GM12878 (cell line): ENCODE results near the gene ANXA11. TPM values are rescaled to one million over a fixed set of nuclear protein-coding genes. Genes with fewer than 3 reads are reported as not detected.

Experiments
- ATF7 ChIP-seq: fragments of 450-650 bp; IDR thresholded peaks from 2 replicates; pipeline ENCODE4 v1.6.1; 2016; ENCODE audit warnings: low read depth, mild to moderate bottlenecking
- CEBPZ ChIP-seq: fragments of 150-350 bp; IDR thresholded peaks from 2 replicates; pipeline ENCODE4 v1.6.1; 2016; ENCODE audit warnings: low read depth, low read length
- ESRRA ChIP-seq: IDR thresholded peaks from 2 replicates; pipeline ENCODE4 v1.6.1; 2012; ENCODE audit warnings: mild to moderate bottlenecking, low read length, improper control_type of control experiment
- IKZF1 ChIP-seq: fragments of 450-650 bp; conservative IDR thresholded peaks from 2 replicates; pipeline ENCODE4 v1.6.1; 2017; ENCODE audit warnings: antibody characterized with exemption, mild to moderate bottlenecking
- NFXL1 ChIP-seq: fragments of 450-650 bp; IDR thresholded peaks from 2 replicates; pipeline ENCODE4 v1.6.1; 2017; ENCODE audit warnings: antibody characterized with exemption, mild to moderate bottlenecking, borderline replicate concordance
- NKRF ChIP-seq: fragments of 450-650 bp; conservative IDR thresholded peaks from 2 replicates; pipeline ENCODE4 v1.6.1; 2017; ENCODE audit warnings: mild to moderate bottlenecking, moderate library complexity
- NR2C2 ChIP-seq: IDR thresholded peaks from 2 replicates; pipeline ENCODE4 v1.6.1; 2011; ENCODE audit warnings: borderline replicate concordance, low read depth; ENCODE audit not compliant: control insufficient read depth, insufficient read length
- PKNOX1 ChIP-seq: fragments of 450-650 bp; IDR thresholded peaks from 2 replicates; pipeline ENCODE4 v1.6.1; 2016; ENCODE audit warnings: mild to moderate bottlenecking
- RB1 ChIP-seq: fragments of 450-650 bp; formaldehyde crosslinking; IDR thresholded peaks from 2 replicates; pipeline ENCODE4 v1.6.1; 2017; ENCODE audit warnings: mild to moderate bottlenecking, borderline replicate concordance
- SMAD1 ChIP-seq: fragments of 450-650 bp; IDR thresholded peaks from 2 replicates; pipeline ENCODE4 v1.6.1; 2018; ENCODE audit warnings: mild to moderate bottlenecking, low read depth; ENCODE audit not compliant: partially characterized antibody
- SPI1 ChIP-seq: IDR thresholded peaks from 2 replicates; pipeline ENCODE4 v1.6.1; 2011; ENCODE audit warnings: low read depth, mild to moderate bottlenecking, low read length, moderate library complexity, borderline replicate concordance; ENCODE audit not compliant: insufficient read depth
- STAT3 ChIP-seq: IDR thresholded peaks from 2 replicates; pipeline ENCODE4 v1.6.1; 2011; ENCODE audit warnings: low read depth, low read length, improper control_type of control experiment
- TBL1XR1 ChIP-seq: IDR thresholded peaks from 2 replicates; pipeline ENCODE4 v1.6.1; 2012; ENCODE audit warnings: low read depth, low read length, improper control_type of control experiment
- ZBTB33 ChIP-seq: fragments of 450-650 bp; IDR thresholded peaks from 2 replicates; pipeline ENCODE4 v1.6.1; 2017; ENCODE audit warnings: mild to moderate bottlenecking
- polyA plus RNA-seq, 11 experiments: library from polyadenylated mRNA; depleted of rRNA in 4 of 11; unstranded in 6 of 11; stranded (reverse) in 5 of 11; fragments of >200 nt; fragmentation: Nextera tagmentation in 4 of 11; fragmentation: Illumina TruSeq in 1 of 11; extraction: Ambion mirVana in 4 of 11; extraction: Trizol in 1 of 11; gene quantifications; 1 replicate in 1 of 11; 2 replicates in 10 of 11; pipeline versions ENCODE4 v1.2.1 to v1.2.3, GENCODE V29; 2011 to 2016; ENCODE audit warnings: inconsistent platforms in 2 of 11, missing spikeins in 2 of 11, low read depth in 1 of 11
- total RNA-seq, 4 experiments: library from RNA; depleted of rRNA in 3 of 4; stranded (reverse); fragments of >200 nt in 3 of 4; fragmentation: Illumina TruSeq in 1 of 4; extraction: Trizol in 1 of 4; gene quantifications; 2 replicates each; pipeline versions ENCODE4 v1.2.1 to v1.2.3, GENCODE V29; 2013 to 2021
- TF ChIP-seq, protein P1 (sequence below): fragments of 450-650 bp; IDR thresholded peaks from 2 replicates; pipeline ENCODE4 v1.6.1; 2016; ENCODE audit warnings: mild to moderate bottlenecking, moderate library complexity, borderline replicate concordance

The ANXA11 gene
- total and polyA plus RNA-seq, 10 of the 15 experiments (the other 5 are each of a cell fraction or from before 2014, with no cell fraction given): 25.0 to 129 (median 72.2) TPM

DNA sequence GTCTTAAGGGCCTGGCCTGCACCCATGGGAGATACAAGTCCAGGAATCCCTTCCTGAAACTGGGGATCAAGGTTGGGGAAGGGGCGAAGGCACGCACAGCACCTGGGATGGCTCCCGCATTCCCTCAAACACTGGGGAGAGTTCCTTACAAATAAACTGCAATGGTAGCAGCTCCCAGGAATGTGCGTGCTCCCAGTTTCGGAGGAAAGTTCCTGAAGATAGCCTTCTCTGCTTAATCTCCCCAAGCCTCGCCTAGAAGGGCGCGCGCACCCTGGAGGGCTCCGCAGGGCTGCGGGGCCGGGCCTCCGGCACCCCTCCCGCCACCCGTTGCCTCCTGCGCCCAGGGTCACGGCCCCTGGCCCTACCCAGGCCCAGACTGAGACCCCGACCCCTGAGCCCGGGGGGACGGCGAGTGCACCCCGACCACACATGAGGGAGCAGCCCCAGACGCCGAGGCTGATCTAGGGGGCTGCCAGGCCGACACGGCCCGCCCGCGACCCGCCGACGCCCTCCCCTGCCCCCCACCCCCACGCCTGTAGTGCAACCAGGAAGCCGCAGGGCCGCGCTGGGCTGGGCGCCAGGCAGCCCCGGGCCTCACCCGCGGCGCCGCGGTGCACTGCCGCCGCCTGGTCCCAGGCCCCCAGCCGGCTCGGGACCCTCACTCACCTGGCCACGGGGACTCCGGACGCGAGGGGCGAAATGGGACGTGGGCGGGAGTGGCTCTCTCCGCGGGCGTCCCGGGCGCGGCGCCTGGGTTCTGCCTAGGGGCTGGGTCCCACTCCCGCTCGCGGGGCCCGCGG is 460 bp downstream of the ANXA11 start (continued):
- no peak for TF ChIP-seq CEBPZ
- no peak for TF ChIP-seq IKZF1
- TF ChIP-seq, protein P1, sequence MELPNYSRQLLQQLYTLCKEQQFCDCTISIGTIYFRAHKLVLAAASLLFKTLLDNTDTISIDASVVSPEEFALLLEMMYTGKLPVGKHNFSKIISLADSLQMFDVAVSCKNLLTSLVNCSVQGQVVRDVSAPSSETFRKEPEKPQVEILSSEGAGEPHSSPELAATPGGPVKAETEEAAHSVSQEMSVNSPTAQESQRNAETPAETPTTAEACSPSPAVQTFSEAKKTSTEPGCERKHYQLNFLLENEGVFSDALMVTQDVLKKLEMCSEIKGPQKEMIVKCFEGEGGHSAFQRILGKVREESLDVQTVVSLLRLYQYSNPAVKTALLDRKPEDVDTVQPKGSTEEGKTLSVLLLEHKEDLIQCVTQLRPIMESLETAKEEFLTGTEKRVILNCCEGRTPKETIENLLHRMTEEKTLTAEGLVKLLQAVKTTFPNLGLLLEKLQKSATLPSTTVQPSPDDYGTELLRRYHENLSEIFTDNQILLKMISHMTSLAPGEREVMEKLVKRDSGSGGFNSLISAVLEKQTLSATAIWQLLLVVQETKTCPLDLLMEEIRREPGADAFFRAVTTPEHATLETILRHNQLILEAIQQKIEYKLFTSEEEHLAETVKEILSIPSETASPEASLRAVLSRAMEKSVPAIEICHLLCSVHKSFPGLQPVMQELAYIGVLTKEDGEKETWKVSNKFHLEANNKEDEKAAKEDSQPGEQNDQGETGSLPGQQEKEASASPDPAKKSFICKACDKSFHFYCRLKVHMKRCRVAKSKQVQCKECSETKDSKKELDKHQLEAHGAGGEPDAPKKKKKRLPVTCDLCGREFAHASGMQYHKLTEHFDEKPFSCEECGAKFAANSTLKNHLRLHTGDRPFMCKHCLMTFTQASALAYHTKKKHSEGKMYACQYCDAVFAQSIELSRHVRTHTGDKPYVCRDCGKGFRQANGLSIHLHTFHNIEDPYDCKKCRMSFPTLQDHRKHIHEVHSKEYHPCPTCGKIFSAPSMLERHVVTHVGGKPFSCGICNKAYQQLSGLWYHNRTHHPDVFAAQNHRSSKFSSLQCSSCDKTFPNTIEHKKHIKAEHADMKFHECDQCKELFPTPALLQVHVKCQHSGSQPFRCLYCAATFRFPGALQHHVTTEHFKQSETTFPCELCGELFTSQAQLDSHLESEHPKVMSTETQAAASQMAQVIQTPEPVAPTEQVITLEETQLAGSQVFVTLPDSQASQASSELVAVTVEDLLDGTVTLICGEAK: no peak
- TF ChIP-seq TBL1XR1: no peak
- no peak for TF ChIP-seq SMAD1
- TF ChIP-seq STAT3: no peak
- no peak for TF ChIP-seq ATF7
- TF ChIP-seq SPI1: no peak
- no peak for TF ChIP-seq ESRRA
- TF ChIP-seq RB1: no peak
- no peak for TF ChIP-seq ZBTB33
- TF ChIP-seq NR2C2: no peak
- 0 out of 2 replicates have a peak, but pooled peaks have one; percentile 79 for TF ChIP-seq NFXL1
- no peak for TF ChIP-seq PKNOX1
- peak; percentile 77 for TF ChIP-seq NKRF
